Activated CD4-positive, alpha-beta T cell treated with anti-CD3 and anti-CD28 coated beads for 48 hours (primary cell): Measurements from ENCODE around the gene MEF2C.

Source experiments
- DNase-seq: peaks from one replicate; pipeline ENCODE4 v3.0.0-alpha.2; 2020

Gene MEF2C

DNA sequence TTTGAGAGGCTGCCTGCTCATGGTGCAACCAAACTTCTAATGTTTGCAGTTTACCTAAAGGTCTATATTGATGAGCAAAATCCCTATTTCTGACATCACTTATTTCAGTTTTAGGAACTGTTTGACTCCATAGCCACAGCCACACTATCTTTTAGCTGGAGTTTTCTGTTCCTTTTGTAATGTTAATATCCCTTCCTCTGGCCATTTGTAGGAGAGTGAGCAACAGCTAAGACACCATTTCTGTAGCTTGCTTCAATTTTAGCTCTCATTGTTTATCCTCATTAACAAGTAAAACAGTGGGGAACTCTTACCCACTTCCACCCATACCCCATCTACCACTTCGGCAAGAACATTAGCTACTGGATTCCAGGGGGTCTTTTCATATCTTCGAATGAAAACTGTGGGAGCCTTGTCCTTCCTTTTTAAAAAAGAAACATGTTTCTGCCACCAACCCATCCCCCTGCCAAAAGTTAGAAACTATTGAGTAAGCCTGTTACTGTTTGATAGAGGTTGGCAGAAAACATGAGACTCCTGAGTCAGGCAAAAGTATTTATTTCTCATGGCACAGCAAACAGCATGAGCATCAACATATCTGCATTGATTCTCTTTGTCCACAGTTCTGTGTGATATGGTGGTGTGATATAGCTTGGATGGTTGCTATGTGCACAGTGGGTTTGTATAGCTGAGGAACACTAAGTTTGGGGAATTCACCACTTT is 174.1 kb downstream of the MEF2C start:
- DNase-seq = no peak

GRCh38 chr5:88708021-88708420 is 175.0 kb downstream of the MEF2C start:
- no peak for DNase-seq

GRCh38 chr5:88707216-88707965 is 175.6 kb downstream of the MEF2C start:
- no peak for DNase-seq

DNA sequence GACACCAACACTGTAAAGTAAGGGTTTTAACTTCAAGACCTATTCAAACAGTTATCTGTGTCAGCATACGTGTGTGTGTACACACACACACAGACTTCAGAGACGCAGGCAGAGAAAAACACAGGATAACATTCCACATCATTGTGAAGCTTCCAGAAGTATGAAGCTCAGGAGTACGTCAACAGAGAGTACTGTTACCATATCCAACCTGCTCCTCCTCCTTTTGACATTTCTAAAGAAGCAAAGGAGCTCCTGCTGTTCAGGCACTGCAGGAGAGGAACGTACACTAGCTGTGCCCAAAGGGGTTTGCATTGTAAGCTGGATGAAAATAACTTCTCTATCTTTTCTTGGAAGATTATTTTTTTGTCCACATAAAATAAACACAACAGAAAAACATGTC is 180.7 kb downstream of the MEF2C start:
- DNase-seq = no peak

GRCh38 chr5:88700121-88700520 is 182.9 kb downstream of the MEF2C start:
- no peak for DNase-seq

GRCh38 chr5:88698290-88698689 is 184.7 kb downstream of the MEF2C start:
- no peak for DNase-seq

DNA sequence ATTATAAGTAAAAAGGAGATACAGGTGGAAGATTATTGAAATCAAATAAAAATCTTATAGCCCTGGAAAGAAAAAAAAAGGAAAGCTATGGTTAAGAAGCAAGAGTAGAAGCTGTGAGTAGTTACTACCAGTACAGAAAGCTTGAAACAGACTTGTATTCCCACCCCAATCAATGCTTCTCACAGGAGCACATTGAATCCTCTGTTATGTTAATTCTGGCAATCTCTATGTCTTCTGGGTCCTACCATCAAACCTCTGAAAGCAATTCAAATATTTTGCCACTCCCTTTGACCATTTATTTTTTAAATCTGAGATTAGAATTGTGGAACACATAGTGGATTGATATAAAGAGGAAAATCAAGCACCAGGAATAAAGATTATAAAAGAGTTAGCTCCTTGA is 186.5 kb downstream of the MEF2C start:
- DNase-seq = no peak

- no peak for DNase-seq
Observed at GRCh38 chr5:88695931-88696330, 187.1 kb downstream of the MEF2C start.

- DNase-seq = no peak
Observed at GRCh38 chr5:88695232-88695631, 187.8 kb downstream of the MEF2C start.

DNA sequence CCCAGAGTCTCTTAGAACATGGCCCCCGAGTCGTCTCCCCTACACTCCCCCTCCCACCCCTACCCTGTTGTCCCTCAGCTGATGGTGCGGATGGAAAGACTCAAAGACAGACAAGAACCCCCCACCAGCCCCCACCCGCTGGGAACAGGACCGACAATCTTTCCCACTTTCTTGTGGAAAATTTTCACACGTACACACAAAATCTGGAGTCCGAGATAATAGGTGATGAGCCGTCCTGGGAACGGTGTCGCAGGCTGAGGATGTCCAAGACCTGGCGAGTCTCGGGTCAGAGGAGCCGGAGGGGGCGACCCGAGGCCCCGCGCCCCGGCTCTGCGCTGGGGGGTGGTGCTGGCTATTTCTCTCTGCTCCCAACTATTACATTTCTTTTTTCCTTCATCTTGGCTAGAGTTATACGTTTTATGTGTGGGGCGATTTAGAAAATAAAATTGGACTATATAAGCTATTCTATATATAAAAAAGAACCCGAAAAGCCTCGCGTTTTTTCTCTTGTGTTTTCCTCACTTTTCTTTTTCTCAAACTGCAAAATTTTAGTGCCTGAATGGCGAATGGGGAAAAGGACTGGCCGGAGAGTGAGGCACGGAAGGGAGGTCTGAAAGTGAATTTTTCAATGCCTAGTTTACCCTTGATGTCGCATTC is 188.8 kb downstream of the MEF2C start:
- DNase-seq = no peak

- no peak for DNase-seq
Observed at GRCh38 chr5:88693071-88693932, 189.7 kb downstream of the MEF2C start.

DNA sequence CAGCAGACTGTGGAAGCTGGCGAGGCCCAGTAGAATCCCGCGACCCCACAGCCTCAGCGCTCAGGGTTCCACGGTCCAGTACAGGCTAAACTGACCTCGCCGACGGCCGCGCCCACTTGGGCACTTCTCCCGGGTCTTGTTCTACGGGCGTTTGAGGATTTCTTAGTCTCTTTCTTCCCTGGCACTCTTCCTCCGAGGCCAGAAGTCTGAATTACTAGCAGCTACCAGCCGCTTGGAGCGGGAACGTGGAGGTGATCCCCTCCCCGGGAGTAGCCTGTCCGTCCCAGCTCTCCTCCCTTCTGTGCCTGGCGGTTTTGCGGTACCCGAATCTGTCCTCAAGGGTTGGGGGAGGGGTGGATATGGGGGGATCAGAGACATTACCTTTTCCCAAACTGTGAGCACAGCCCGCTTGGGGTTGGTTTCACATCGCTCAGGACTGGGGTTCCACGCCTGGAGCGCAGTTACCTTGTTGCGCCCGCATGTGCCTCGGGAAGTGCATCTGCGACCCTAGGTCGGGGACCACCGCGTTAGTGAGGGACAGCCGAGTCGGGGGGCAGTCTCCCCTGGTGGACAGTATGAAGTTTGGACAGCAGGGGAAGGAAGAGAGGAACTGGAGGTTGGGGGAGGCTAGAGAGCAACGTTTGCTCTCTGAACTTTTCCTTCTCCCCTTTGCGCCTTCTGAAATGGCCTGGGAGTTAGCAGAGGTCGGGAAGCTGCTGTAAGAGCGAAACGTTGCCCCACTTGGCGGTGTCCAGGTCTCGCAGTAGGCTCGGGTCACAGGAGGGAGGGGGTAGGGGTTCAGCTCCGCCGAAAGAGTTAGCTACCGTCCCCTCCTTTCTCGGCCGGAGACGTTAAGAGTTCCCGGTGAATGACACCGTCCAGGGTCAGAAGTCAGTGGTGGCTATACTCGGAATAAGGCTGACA is 190.8 kb downstream of the MEF2C start:
- no peak for DNase-seq

DNA sequence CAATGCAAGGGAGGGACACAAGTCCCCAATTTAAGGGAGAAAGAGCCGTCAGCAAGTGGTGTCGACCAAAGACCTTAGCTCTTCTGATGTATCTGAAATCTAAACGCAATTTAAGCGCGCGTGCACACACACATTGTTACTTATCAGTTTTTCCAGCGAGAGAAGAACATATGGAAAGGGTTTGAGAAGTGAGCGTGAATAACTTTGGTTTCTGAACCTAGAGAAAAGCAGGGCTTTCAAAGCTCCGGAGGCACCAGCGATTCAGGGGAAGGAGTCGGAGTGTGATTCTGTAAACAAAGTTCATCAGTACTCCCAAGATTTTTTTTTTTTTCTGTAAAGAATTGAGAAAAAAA is 191.8 kb downstream of the MEF2C start:
- no peak for DNase-seq

GRCh38 chr5:88690409-88691229 is 192.4 kb downstream of the MEF2C start:
- peak; percentile 77 for DNase-seq

GRCh38 chr5:88689668-88690408 is 193.1 kb downstream of the MEF2C start:
- DNase-seq = no peak

GRCh38 chr5:88688984-88689667 is 193.9 kb downstream of the MEF2C start:
- no peak for DNase-seq

DNA sequence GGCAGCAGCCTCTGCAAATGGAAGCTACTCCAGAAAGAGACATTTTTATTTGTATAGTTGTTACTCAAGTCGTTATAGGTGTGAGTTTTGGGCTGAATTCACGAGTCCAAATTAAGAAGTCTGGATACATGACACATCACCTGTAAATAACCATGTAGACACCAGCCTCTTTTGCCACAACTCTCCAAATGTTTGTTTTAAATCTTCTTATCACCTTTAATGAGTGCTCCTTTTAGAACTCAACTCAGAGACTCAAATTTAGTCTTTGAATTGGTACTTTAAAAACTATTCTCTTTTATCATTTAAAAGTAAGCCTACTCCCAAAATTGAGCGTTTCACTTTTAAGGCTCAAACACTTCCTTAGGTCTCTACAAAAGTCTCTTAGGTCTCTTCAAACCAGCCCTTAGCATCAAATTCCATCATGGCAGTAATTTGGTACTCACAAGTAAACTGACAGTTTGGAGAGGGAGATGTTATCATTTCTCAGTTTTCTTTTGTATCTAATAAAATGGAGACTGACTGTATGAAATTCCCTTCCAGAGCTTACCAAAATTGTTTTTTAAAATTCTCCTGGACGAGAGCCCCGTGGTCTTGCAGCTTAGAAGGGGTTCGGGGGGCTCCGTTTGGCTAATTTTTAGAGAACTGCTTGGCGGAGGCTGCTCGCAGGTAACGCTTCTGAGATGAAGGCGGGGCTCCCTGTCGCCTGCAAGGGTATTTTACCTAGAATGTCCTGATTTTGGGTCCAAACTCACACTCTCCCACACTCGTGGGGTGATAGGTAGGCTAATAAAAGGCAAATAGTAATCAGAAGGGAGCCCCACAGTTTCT is 194.6 kb downstream of the MEF2C start:
- DNase-seq = no peak

GRCh38 chr5:88687373-88687911 is 195.5 kb downstream of the MEF2C start:
- no peak for DNase-seq
